Measurements from ENCODE around the gene GRHPR.

GRHPR gene

DNA sequence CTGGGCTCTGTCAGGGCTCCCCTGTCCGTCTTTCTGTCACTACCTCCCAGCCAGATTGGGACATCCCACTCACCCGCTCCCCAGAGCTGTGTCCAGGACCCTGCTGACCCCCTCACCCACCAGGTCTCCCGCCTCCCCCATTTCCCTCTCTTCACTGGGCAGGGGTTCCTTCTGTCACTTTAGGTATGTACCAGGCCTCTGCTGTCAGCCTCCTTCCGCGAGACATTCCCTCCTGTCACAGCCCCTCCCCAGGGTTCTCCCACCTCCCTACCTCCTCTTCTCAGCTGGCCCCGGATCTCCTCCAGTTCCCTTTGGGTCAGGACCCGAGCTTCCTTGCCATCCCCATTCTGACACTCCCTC, 63.7 kb downstream of the GRHPR start:
- DNase-seq = peak in 1 of 2 experiments; percentile 23

Data from Kasumi-1 (cell line).